Osteocyte (in vitro differentiated cells): ENCODE data around the gene NLGN1. TPM values are rescaled to one million over a fixed set of nuclear protein-coding genes. Genes with fewer than 3 reads are reported as not detected.

ENCODE experiments used
- DNase-seq: peaks from one replicate; pipeline ENCODE4 v3.0.0; 2021; ENCODE audit warnings: mixed read lengths; ENCODE audit not compliant: unreplicated experiment; ENCODE audit errors: extremely low spot score
- H3K27ac Mint-ChIP-seq: one replicate; pipeline ENCODE4 v1.8.0; 2021; ENCODE audit warnings: mild to moderate bottlenecking, mixed read lengths; ENCODE audit not compliant: unreplicated experiment
- H3K27me3 Mint-ChIP-seq: one replicate; pipeline ENCODE4 v1.8.0; 2021; ENCODE audit warnings: mixed read lengths; ENCODE audit not compliant: unreplicated experiment
- H3K36me3 Mint-ChIP-seq: one replicate; pipeline ENCODE4 v1.8.0; 2021; ENCODE audit warnings: mixed read lengths; ENCODE audit not compliant: unreplicated experiment
- H3K4me1 Mint-ChIP-seq: one replicate; pipeline ENCODE4 v1.8.0; 2021; ENCODE audit warnings: mixed read lengths; ENCODE audit not compliant: unreplicated experiment
- H3K4me3 Mint-ChIP-seq: one replicate; pipeline ENCODE4 v1.8.0; 2021; ENCODE audit warnings: mild to moderate bottlenecking, moderate library complexity, mixed read lengths; ENCODE audit not compliant: unreplicated experiment
- H3K9me3 Mint-ChIP-seq: one replicate; pipeline ENCODE4 v1.8.0; 2021; ENCODE audit warnings: mixed read lengths; ENCODE audit not compliant: unreplicated experiment
- CTCF ChIP-seq: fragments of 200-600 bp; sonication (generic); IDR thresholded peaks from 2 replicates; pipeline ENCODE4 v1.5.0; 2021; ENCODE audit warnings: antibody characterized with exemption, mild to moderate bottlenecking, moderate library complexity
- total RNA-seq: library from RNA; stranded (reverse); gene quantifications from 2 replicates; pipeline ENCODE4 v1.2.1, GENCODE V29; 2021

Gene NLGN1
- total RNA-seq, 1 donor from 2014 or later: 3.9 TPM

- no peaks in the 10 kb centered on the region for H3K27me3 Mint-ChIP-seq
- peaks cover 5% of the 10 kb centered on the region for H3K4me1 Mint-ChIP-seq
- TF ChIP-seq CTCF: no peak
- H3K4me3 Mint-ChIP-seq: no peak overlapping the region
- no peak for DNase-seq
- H3K36me3 Mint-ChIP-seq: no peaks in the 10 kb centered on the region
- no peaks in the 10 kb centered on the region for H3K9me3 Mint-ChIP-seq
- no peak overlapping the region for H3K27ac Mint-ChIP-seq
Observed at GRCh38 chr3:173823911-173824460, 426.4 kb downstream of the NLGN1 start.

- TF ChIP-seq CTCF: no peak
- H3K27ac Mint-ChIP-seq: no peak overlapping the region
- no peak for DNase-seq
- H3K36me3 Mint-ChIP-seq: no peaks in the 10 kb centered on the region
- peaks cover 5% of the 10 kb centered on the region for H3K4me1 Mint-ChIP-seq
- no peaks in the 10 kb centered on the region for H3K27me3 Mint-ChIP-seq
- H3K4me3 Mint-ChIP-seq: no peak overlapping the region
- no peaks in the 10 kb centered on the region for H3K9me3 Mint-ChIP-seq
Observed at GRCh38 chr3:173825730-173826129, 428.2 kb downstream of the NLGN1 start.

GRCh38 chr3:173826416-173826815 lies 428.9 kb downstream of the NLGN1 start:
- no peaks in the 10 kb centered on the region for H3K9me3 Mint-ChIP-seq
- H3K27ac Mint-ChIP-seq: no peak overlapping the region
- no peaks in the 10 kb centered on the region for H3K36me3 Mint-ChIP-seq
- H3K4me1 Mint-ChIP-seq: peaks cover 5% of the 10 kb centered on the region
- DNase-seq: no peak
- no peak overlapping the region for H3K4me3 Mint-ChIP-seq
- no peak for TF ChIP-seq CTCF
- no peaks in the 10 kb centered on the region for H3K27me3 Mint-ChIP-seq

GRCh38 chr3:173826901-173827609 lies 429.5 kb downstream of the NLGN1 start:
- H3K9me3 Mint-ChIP-seq: no peaks in the 10 kb centered on the region
- no peak for TF ChIP-seq CTCF
- no peak overlapping the region for H3K4me3 Mint-ChIP-seq
- H3K4me1 Mint-ChIP-seq: peaks cover 5% of the 10 kb centered on the region
- no peaks in the 10 kb centered on the region for H3K27me3 Mint-ChIP-seq
- no peaks in the 10 kb centered on the region for H3K36me3 Mint-ChIP-seq
- H3K27ac Mint-ChIP-seq: no peak overlapping the region
- DNase-seq: no peak

GRCh38 chr3:173838644-173839043 lies 441.1 kb downstream of the NLGN1 start:
- Mint-ChIP-seq H3K4me3 (no peak overlapping the region), H3K4me1 (no peaks in the 10 kb centered on the region)

More at GRCh38 chr3:173838644-173839043, 441.1 kb downstream of the NLGN1 start:
- TF ChIP-seq CTCF: no peak
- H3K27ac Mint-ChIP-seq: no peak overlapping the region
- no peaks in the 10 kb centered on the region for H3K27me3 Mint-ChIP-seq
- no peaks in the 10 kb centered on the region for H3K36me3 Mint-ChIP-seq
- DNase-seq: no peak
- no peaks in the 10 kb centered on the region for H3K9me3 Mint-ChIP-seq
